Panc1 (cell line): ENCODE results near the gene THPO.

ENCODE experiments used
- CTCF ChIP-seq: fragments of 450-650 bp; IDR thresholded peaks from 2 replicates; pipeline ENCODE4 v1.5.1; 2017; ENCODE audit warnings: mild to moderate bottlenecking
- POLR2AphosphoS5 ChIP-seq: IDR thresholded peaks from 2 replicates; pipeline ENCODE4 v1.6.1; 2012; ENCODE audit warnings: mild to moderate bottlenecking, low read depth, low read length, moderate library complexity
- SIN3A ChIP-seq: IDR thresholded peaks from 2 replicates; pipeline ENCODE4 v1.6.1; 2012; ENCODE audit warnings: low read depth, mild to moderate bottlenecking, low read length, moderate library complexity, borderline replicate concordance; ENCODE audit not compliant: insufficient read depth

DNA sequence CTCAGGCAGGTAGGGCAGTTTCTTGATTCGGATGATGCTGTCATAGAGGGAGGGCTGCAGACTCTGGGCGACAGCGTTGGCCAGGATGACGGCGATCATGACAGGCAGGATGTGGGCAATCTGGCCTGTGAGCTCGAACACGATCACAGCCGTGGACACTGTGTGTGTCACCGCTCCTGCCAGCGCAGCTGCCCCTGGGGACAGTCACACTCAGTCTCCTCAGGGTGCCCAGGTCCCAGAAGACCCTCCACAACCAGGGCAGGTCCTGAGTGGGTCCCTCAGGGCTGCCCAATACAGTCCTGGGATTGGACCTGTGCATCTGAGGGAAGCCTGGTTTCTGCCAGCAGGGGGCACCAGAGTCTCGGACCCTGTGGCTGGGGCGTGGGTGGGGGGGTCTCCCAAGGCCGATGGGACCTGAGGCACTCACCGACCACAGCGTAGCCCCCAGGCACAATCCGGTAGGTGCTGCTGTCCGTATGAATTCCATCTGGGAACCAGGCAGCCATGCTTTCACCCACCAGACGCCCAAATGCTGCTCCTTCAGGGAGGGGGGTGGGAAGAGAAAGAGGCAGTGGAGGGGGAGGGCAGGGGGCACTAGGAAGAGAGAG, 23.8 kb downstream of the THPO start:
- TF ChIP-seq CTCF (no peak), POLR2AphosphoS5 (no peak), SIN3A (no peak)
